HEK293 (cell line): ENCODE results near the gene ZRSR2.

ENCODE experiments used
- KLF7 ChIP-seq: fragments of 450-650 bp; formaldehyde crosslinking; IDR thresholded peaks from 2 replicates; pipeline ENCODE4 v1.5.1; 2016; ENCODE audit warnings: missing biosample characterization, missing genetic modification characterization, borderline replicate concordance
- OSR2 ChIP-seq: fragments of 450-650 bp; formaldehyde crosslinking; IDR thresholded peaks from 2 replicates; pipeline ENCODE4 v1.5.1; 2016; ENCODE audit warnings: missing biosample characterization, missing genetic modification characterization
- SALL2 ChIP-seq: fragments of 450-650 bp; formaldehyde crosslinking; IDR thresholded peaks from 2 replicates; pipeline ENCODE4 v1.5.0; 2017; ENCODE audit warnings: missing biosample characterization, mild to moderate bottlenecking, missing genetic modification characterization, borderline replicate concordance
- WT1 ChIP-seq: fragments of 450-650 bp; formaldehyde crosslinking; IDR thresholded peaks from 2 replicates; pipeline ENCODE4 v1.5.1; 2016; ENCODE audit warnings: missing biosample characterization, missing genetic modification characterization
- YY2 ChIP-seq: fragments of 450-650 bp; formaldehyde crosslinking; IDR thresholded peaks from 2 replicates; pipeline ENCODE4 v1.5.1; 2016; ENCODE audit warnings: missing biosample characterization, missing genetic modification characterization
- ZBTB48 ChIP-seq: fragments of 450-650 bp; formaldehyde crosslinking; IDR thresholded peaks from 2 replicates; pipeline ENCODE4 v1.5.1; 2016; ENCODE audit warnings: missing biosample characterization, missing genetic modification characterization
- ZFP69B ChIP-seq: fragments of 450-650 bp; formaldehyde crosslinking; IDR thresholded peaks from 2 replicates; pipeline ENCODE4 v1.5.1; 2016; ENCODE audit warnings: missing biosample characterization, missing genetic modification characterization
- ZNF248 ChIP-seq: fragments of 450-650 bp; formaldehyde crosslinking; IDR thresholded peaks from 2 replicates; pipeline ENCODE4 v1.5.1; 2017; ENCODE audit warnings: missing biosample characterization, missing genetic modification characterization
- ZNF514 ChIP-seq: fragments of 450-650 bp; formaldehyde crosslinking; IDR thresholded peaks from 2 replicates; pipeline ENCODE4 v1.5.1; 2016; ENCODE audit warnings: missing biosample characterization, missing genetic modification characterization
- ZNF529 ChIP-seq: fragments of 450-650 bp; formaldehyde crosslinking; IDR thresholded peaks from 2 replicates; pipeline ENCODE4 v1.5.1; 2017; ENCODE audit warnings: missing genetic modification characterization, missing biosample characterization; ENCODE audit not compliant: insufficient replicate concordance
- ZNF585B ChIP-seq: fragments of 450-650 bp; formaldehyde crosslinking; IDR thresholded peaks from 2 replicates; pipeline ENCODE4 v1.5.1; 2016; ENCODE audit warnings: missing biosample characterization, missing genetic modification characterization
- ZNF629 ChIP-seq: fragments of 450-650 bp; formaldehyde crosslinking; IDR thresholded peaks from 2 replicates; pipeline ENCODE4 v1.5.1; 2017; ENCODE audit warnings: missing biosample characterization, missing genetic modification characterization
- ZNF768 ChIP-seq: fragments of 450-650 bp; formaldehyde crosslinking; IDR thresholded peaks from 2 replicates; pipeline ENCODE4 v1.5.1; 2018; ENCODE audit warnings: missing biosample characterization, mild to moderate bottlenecking, missing genetic modification characterization
- ZSCAN23 ChIP-seq: fragments of 450-650 bp; formaldehyde crosslinking; IDR thresholded peaks from 2 replicates; pipeline ENCODE4 v1.5.1; 2016; ENCODE audit warnings: missing biosample characterization, missing genetic modification characterization
- TF ChIP-seq, protein P1 (sequence below): fragments of 450-650 bp; formaldehyde crosslinking; IDR thresholded peaks from 2 replicates; pipeline ENCODE4; 2016; ENCODE audit warnings: missing biosample characterization, missing genetic modification characterization
- TF ChIP-seq, protein P2 (sequence below): fragments of 450-650 bp; formaldehyde crosslinking; IDR thresholded peaks from 2 replicates; pipeline ENCODE4 v1.5.1; 2016; ENCODE audit warnings: missing biosample characterization, missing genetic modification characterization
- TF ChIP-seq, protein P3 (sequence below): IDR thresholded peaks from 2 replicates; pipeline ENCODE4 v1.6.1; 2011; ENCODE audit warnings: mild to moderate bottlenecking, low read depth, low read length, borderline replicate concordance
- TF ChIP-seq, protein P4 (sequence below): fragments of 450-650 bp; formaldehyde crosslinking; IDR thresholded peaks from 2 replicates; pipeline ENCODE4 v1.5.1; 2016; ENCODE audit warnings: missing biosample characterization, missing genetic modification characterization, low read depth
- TF ChIP-seq, protein P5 (sequence below): fragments of 450-650 bp; formaldehyde crosslinking; IDR thresholded peaks from 2 replicates; pipeline ENCODE4 v1.5.1; 2016; ENCODE audit warnings: missing biosample characterization, missing genetic modification characterization
- TF ChIP-seq, protein P6 (sequence below): fragments of 450-650 bp; formaldehyde crosslinking; IDR thresholded peaks from 2 replicates; pipeline ENCODE4 v1.5.1; 2016; ENCODE audit warnings: missing biosample characterization, missing genetic modification characterization, low read depth
- TF ChIP-seq, protein P7 (sequence below): fragments of 450-650 bp; formaldehyde crosslinking; conservative IDR thresholded peaks from 2 replicates; pipeline ENCODE4 v1.5.1; 2016; ENCODE audit warnings: low read depth, missing biosample characterization, missing genetic modification characterization

ZRSR2 gene

DNA sequence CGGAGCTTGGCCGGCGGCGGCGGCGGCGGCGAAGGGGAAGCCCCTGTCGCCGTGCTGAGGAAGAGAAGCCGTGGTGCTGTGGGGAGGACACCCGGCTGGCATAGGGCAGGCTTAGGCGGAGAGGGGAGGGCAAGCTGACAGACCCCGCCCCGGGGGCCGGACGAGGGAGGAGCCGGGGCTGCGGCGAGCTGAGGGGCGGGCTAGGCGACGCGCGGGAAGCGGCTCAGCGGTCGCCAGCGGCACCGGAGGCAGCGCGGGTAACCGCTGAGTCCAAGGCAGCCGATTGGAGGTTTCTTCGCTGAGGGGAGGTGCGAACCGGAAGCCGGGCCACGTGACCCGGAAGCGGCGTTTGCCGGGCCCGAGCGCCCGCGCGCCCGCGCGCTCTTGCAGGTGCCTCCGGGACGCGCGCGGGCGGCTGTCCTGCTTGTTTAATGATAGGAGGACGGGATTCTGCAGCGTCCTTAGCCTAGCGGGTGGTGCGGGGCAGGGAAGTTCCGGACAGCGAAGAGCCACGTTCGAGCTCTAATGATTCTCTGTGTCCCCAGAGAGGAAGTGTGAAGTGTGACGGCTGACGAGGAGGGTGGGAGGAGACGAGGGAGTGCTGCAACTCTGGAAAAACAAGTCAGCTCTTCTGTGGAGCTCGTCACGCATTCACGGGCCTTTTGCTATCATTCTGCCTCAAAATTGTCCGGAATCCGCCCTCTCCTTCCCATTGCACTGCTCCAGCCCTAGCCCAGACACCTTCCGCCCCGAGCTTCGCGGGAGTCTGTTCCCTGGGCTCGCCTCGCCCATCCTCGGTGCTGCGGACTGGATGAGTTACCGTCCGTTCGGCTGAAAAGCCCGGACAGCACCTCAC, 64.7 kb downstream of the ZRSR2 start, which contains the start of gene AP1S2 (continued):
- TF ChIP-seq, protein P1, sequence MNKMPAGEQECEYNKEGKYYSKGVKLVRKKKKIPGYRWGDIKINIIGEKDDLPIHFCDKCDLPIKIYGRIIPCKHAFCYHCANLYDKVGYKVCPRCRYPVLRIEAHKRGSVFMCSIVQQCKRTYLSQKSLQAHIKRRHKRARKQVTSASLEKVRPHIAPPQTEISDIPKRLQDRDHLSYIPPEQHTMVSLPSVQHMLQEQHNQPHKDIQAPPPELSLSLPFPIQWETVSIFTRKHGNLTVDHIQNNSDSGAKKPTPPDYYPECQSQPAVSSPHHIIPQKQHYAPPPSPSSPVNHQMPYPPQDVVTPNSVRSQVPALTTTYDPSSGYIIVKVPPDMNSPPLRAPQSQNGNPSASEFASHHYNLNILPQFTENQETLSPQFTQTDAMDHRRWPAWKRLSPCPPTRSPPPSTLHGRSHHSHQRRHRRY, result no peak
- TF ChIP-seq, protein P2, sequence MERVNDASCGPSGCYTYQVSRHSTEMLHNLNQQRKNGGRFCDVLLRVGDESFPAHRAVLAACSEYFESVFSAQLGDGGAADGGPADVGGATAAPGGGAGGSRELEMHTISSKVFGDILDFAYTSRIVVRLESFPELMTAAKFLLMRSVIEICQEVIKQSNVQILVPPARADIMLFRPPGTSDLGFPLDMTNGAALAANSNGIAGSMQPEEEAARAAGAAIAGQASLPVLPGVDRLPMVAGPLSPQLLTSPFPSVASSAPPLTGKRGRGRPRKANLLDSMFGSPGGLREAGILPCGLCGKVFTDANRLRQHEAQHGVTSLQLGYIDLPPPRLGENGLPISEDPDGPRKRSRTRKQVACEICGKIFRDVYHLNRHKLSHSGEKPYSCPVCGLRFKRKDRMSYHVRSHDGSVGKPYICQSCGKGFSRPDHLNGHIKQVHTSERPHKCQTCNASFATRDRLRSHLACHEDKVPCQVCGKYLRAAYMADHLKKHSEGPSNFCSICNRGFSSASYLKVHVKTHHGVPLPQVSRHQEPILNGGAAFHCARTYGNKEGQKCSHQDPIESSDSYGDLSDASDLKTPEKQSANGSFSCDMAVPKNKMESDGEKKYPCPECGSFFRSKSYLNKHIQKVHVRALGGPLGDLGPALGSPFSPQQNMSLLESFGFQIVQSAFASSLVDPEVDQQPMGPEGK (tag by site-specific recombination), result peak; percentile 85
- no peak for TF ChIP-seq ZNF585B (tag by site-specific recombination)
- TF ChIP-seq, protein P3, sequence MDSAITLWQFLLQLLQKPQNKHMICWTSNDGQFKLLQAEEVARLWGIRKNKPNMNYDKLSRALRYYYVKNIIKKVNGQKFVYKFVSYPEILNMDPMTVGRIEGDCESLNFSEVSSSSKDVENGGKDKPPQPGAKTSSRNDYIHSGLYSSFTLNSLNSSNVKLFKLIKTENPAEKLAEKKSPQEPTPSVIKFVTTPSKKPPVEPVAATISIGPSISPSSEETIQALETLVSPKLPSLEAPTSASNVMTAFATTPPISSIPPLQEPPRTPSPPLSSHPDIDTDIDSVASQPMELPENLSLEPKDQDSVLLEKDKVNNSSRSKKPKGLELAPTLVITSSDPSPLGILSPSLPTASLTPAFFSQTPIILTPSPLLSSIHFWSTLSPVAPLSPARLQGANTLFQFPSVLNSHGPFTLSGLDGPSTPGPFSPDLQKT, result peak; percentile 98
- no peak for TF ChIP-seq SALL2 (tag by site-specific recombination)
- TF ChIP-seq, protein P4, sequence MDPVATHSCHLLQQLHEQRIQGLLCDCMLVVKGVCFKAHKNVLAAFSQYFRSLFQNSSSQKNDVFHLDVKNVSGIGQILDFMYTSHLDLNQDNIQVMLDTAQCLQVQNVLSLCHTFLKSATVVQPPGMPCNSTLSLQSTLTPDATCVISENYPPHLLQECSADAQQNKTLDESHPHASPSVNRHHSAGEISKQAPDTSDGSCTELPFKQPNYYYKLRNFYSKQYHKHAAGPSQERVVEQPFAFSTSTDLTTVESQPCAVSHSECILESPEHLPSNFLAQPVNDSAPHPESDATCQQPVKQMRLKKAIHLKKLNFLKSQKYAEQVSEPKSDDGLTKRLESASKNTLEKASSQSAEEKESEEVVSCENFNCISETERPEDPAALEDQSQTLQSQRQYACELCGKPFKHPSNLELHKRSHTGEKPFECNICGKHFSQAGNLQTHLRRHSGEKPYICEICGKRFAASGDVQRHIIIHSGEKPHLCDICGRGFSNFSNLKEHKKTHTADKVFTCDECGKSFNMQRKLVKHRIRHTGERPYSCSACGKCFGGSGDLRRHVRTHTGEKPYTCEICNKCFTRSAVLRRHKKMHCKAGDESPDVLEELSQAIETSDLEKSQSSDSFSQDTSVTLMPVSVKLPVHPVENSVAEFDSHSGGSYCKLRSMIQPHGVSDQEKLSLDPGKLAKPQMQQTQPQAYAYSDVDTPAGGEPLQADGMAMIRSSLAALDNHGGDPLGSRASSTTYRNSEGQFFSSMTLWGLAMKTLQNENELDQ (tag by site-specific recombination), result no peak
- no peak; the same call in 1 of the 2 replicates for TF ChIP-seq WT1
- TF ChIP-seq, protein P5, sequence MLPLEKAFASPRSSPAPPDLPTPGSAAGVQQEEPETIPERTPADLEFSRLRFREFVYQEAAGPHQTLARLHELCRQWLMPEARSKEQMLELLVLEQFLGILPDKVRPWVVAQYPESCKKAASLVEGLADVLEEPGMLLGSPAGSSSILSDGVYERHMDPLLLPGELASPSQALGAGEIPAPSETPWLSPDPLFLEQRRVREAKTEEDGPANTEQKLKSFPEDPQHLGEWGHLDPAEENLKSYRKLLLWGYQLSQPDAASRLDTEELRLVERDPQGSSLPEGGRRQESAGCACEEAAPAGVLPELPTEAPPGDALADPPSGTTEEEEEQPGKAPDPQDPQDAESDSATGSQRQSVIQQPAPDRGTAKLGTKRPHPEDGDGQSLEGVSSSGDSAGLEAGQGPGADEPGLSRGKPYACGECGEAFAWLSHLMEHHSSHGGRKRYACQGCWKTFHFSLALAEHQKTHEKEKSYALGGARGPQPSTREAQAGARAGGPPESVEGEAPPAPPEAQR (tag by site-specific recombination), result no peak
- TF ChIP-seq ZNF248 (tag by site-specific recombination), result no peak
- peak; percentile 61 for TF ChIP-seq OSR2 (tag by site-specific recombination)
- peak; percentile 39; the same call in 1 of the 2 replicates for TF ChIP-seq ZBTB48 (tag by site-specific recombination)
- TF ChIP-seq, protein P6, sequence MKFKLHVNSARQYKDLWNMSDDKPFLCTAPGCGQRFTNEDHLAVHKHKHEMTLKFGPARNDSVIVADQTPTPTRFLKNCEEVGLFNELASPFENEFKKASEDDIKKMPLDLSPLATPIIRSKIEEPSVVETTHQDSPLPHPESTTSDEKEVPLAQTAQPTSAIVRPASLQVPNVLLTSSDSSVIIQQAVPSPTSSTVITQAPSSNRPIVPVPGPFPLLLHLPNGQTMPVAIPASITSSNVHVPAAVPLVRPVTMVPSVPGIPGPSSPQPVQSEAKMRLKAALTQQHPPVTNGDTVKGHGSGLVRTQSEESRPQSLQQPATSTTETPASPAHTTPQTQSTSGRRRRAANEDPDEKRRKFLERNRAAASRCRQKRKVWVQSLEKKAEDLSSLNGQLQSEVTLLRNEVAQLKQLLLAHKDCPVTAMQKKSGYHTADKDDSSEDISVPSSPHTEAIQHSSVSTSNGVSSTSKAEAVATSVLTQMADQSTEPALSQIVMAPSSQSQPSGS, result no peak
- no peak for TF ChIP-seq ZNF529 (tag by site-specific recombination)
- peak; percentile 34; the same call in 1 of the 2 replicates for TF ChIP-seq KLF7 (tag by site-specific recombination)
- TF ChIP-seq ZNF514 (tag by site-specific recombination), result no peak
- TF ChIP-seq YY2 (tag by site-specific recombination), result no peak
- TF ChIP-seq ZFP69B (tag by site-specific recombination), result peak; percentile 66; the same call in 1 of the 2 replicates
- TF ChIP-seq, protein P7, sequence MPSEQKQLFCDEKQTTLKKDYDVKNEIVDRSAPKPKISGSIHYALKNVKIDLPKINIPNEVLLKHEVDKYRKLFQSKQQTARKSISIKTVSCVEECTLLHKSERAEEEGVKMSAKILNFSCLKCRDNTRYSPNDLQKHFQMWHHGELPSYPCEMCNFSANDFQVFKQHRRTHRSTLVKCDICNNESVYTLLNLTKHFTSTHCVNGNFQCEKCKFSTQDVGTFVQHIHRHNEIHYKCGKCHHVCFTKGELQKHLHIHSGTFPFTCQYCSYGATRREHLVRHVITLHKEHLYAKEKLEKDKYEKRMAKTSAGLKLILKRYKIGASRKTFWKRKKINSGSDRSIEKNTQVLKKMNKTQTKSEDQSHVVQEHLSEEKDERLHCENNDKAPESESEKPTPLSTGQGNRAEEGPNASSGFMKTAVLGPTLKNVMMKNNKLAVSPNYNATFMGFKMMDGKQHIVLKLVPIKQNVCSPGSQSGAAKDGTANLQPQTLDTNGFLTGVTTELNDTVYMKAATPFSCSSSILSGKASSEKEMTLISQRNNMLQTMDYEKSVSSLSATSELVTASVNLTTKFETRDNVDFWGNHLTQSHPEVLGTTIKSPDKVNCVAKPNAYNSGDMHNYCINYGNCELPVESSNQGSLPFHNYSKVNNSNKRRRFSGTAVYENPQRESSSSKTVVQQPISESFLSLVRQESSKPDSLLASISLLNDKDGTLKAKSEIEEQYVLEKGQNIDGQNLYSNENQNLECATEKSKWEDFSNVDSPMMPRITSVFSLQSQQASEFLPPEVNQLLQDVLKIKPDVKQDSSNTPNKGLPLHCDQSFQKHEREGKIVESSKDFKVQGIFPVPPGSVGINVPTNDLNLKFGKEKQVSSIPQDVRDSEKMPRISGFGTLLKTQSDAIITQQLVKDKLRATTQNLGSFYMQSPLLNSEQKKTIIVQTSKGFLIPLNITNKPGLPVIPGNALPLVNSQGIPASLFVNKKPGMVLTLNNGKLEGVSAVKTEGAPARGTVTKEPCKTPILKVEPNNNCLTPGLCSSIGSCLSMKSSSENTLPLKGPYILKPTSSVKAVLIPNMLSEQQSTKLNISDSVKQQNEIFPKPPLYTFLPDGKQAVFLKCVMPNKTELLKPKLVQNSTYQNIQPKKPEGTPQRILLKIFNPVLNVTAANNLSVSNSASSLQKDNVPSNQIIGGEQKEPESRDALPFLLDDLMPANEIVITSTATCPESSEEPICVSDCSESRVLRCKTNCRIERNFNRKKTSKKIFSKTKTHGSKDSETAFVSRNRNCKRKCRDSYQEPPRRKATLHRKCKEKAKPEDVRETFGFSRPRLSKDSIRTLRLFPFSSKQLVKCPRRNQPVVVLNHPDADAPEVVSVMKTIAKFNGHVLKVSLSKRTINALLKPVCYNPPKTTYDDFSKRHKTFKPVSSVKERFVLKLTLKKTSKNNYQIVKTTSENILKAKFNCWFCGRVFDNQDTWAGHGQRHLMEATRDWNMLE (tag by site-specific recombination), result peak; percentile 51; the same call in 1 of the 2 replicates
- TF ChIP-seq ZSCAN23 (tag by site-specific recombination), result no peak
- peak; percentile 74 for TF ChIP-seq ZNF629 (tag by site-specific recombination)
- TF ChIP-seq ZNF768, result no peak
